Panc1 (cell line): ENCODE data around the gene RAD51C. TPM values are rescaled to one million over a fixed set of nuclear protein-coding genes. Genes with fewer than 3 reads are reported as not detected.

Source experiments
- ATAC-seq: fragments of 200-7000 bp; cut with Tn5 transposase; 2 replicates; pipeline ENCODE4 v1.9.1; 2020; ENCODE audit warnings: mild to moderate bottlenecking, moderate library complexity
- BruUV-seq: library from RNA; stranded (reverse); fragments of 400-500 nt; replicated peaks from 2 replicates; lab custom pipeline; 2021; lab: Mats Ljungman, UMichigan
- CTCF ChIA-PET: fragments of 300-600 bp; sonication (Branson Sonifier 250); formaldehyde crosslinking; loops from one replicate; lab custom pipeline; 2022; ENCODE audit warnings: antibody characterized with exemption; lab: Charles Lee
- POLR2A ChIA-PET: fragments of 300-600 bp; sonication (Branson Sonifier 250); formaldehyde crosslinking; loops from one replicate; lab custom pipeline; 2022; ENCODE audit warnings: antibody characterized with exemption; lab: Charles Lee
- DNase-seq: peaks from one replicate; pipeline ENCODE4 v3.0.0-alpha.2; 2010; ENCODE audit warnings: low read depth, low spot score
- H3K27ac ChIP-seq: 2 replicates; pipeline ENCODE4 v1.5.1; 2011; ENCODE audit warnings: mild to moderate bottlenecking, low read length, inconsistent platforms
- H3K27me3 ChIP-seq: fragments of 200-500 bp; sonication (Bioruptor generic); 2 replicates; pipeline ENCODE4 v1.6.0; 2014; ENCODE audit warnings: low read length, inconsistent platforms; ENCODE audit not compliant: control insufficient read depth, insufficient read depth
- H3K36me3 ChIP-seq: fragments of 200-500 bp; sonication (Bioruptor generic); 2 replicates; pipeline ENCODE4 v1.5.1; 2014; ENCODE audit warnings: inconsistent platforms, mild to moderate bottlenecking, low read length, moderate library complexity; ENCODE audit not compliant: control insufficient read depth, insufficient read depth
- H3K4me1 ChIP-seq: 2 replicates; pipeline ENCODE4 v1.5.1; 2011; ENCODE audit warnings: inconsistent platforms, mild to moderate bottlenecking, low read length, moderate library complexity; ENCODE audit not compliant: control insufficient read depth, insufficient read depth
- H3K4me3 ChIP-seq, 2 experiments: 2 replicates each; pipeline ENCODE4 v1.5.1; 2011 to 2012; ENCODE audit warnings: low read depth in 2 of 2, low read length in 2 of 2, mild to moderate bottlenecking in 2 of 2, inconsistent platforms in 1 of 2, moderate library complexity in 1 of 2
- H3K9me3 ChIP-seq: fragments of 200-500 bp; sonication (Bioruptor generic); 2 replicates; pipeline ENCODE4 v1.5.1; 2014; ENCODE audit warnings: low read depth, mild to moderate bottlenecking, inconsistent platforms, low read length, moderate library complexity; ENCODE audit not compliant: control insufficient read depth, insufficient read depth
- CTCF ChIP-seq: fragments of 450-650 bp; IDR thresholded peaks from 2 replicates; pipeline ENCODE4 v1.5.1; 2017; ENCODE audit warnings: mild to moderate bottlenecking
- POLR2AphosphoS5 ChIP-seq: IDR thresholded peaks from 2 replicates; pipeline ENCODE4 v1.6.1; 2012; ENCODE audit warnings: mild to moderate bottlenecking, low read depth, low read length, moderate library complexity
- SIN3A ChIP-seq: IDR thresholded peaks from 2 replicates; pipeline ENCODE4 v1.6.1; 2012; ENCODE audit warnings: low read depth, mild to moderate bottlenecking, low read length, moderate library complexity, borderline replicate concordance; ENCODE audit not compliant: insufficient read depth
- TCF7L2 ChIP-seq: IDR thresholded peaks from 2 replicates; pipeline ENCODE4 v1.6.1; 2011; ENCODE audit warnings: mild to moderate bottlenecking, low read depth, low read length, inconsistent platforms
- in situ Hi-C: cut with HindIII; loops from 2 replicates; pipeline ENCODE4 v1.10.0; 2016; ENCODE audit warnings: low sequenced_read_pairs, low pct_unique_long_range_greater_than_20kb
- intact Hi-C: fragments of 100-400 bp; cut with micrococcal nuclease; formaldehyde crosslinking; loops from one replicate; pipeline ENCODE4 v1.10.0; 2022; ENCODE audit not compliant: unreplicated experiment
- total RNA-seq: library from RNA; stranded (reverse); gene quantifications from one replicate; pipeline ENCODE4 v1.2.1, GENCODE V29; 2021; ENCODE audit not compliant: unreplicated experiment
- TF ChIP-seq, protein P1 (sequence below), 2 experiments: IDR thresholded peaks; 2 replicates each; pipeline ENCODE4 v1.6.1; 2011 to 2012; ENCODE audit warnings: low read depth in 2 of 2, control low read depth in 1 of 2, low read length in 1 of 2, mild to moderate bottlenecking in 1 of 2, moderate library complexity in 1 of 2; ENCODE audit not compliant: insufficient read depth in 1 of 2

RAD51C gene
- total RNA-seq, 1 experiment from 2014 or later = 19.9 TPM

DNA sequence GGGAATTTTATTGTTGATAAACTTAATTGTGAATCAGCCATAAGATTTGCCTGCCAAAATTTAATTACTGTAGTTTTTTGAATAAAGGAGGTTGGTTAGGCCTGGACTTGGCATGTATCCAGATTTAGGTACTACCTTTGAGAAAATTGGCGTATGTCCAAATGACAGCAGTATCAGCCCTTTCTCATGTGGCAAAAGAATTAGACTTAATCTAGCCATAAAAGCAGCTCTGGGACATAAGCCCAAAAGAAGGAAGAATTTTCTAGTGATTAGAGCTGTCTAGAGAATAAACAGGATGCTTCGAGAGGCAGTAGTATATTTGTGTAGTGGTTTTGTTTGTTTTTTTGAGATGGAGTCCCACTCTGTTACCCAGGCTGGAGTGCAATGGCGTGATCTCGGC, 91.0 kb downstream of the RAD51C start:
- Histone ChIP-seq H3K27ac (no peak overlapping the region), H3K27me3 (no peaks in the 10 kb centered on the region), H3K36me3 (no peaks in the 10 kb centered on the region), H3K9me3 (no peaks in the 10 kb centered on the region), H3K4me3 (no peak overlapping the region), H3K4me1 (no peaks in the 10 kb centered on the region)
- DNase-seq = no peak
- in situ Hi-C loops = no loop called here
- TF ChIP-seq TCF7L2 = no peak
- TF ChIP-seq CTCF = no peak
- no peak for TF ChIP-seq POLR2AphosphoS5
- TF ChIP-seq SIN3A = no peak
- TF ChIP-seq, protein P1, sequence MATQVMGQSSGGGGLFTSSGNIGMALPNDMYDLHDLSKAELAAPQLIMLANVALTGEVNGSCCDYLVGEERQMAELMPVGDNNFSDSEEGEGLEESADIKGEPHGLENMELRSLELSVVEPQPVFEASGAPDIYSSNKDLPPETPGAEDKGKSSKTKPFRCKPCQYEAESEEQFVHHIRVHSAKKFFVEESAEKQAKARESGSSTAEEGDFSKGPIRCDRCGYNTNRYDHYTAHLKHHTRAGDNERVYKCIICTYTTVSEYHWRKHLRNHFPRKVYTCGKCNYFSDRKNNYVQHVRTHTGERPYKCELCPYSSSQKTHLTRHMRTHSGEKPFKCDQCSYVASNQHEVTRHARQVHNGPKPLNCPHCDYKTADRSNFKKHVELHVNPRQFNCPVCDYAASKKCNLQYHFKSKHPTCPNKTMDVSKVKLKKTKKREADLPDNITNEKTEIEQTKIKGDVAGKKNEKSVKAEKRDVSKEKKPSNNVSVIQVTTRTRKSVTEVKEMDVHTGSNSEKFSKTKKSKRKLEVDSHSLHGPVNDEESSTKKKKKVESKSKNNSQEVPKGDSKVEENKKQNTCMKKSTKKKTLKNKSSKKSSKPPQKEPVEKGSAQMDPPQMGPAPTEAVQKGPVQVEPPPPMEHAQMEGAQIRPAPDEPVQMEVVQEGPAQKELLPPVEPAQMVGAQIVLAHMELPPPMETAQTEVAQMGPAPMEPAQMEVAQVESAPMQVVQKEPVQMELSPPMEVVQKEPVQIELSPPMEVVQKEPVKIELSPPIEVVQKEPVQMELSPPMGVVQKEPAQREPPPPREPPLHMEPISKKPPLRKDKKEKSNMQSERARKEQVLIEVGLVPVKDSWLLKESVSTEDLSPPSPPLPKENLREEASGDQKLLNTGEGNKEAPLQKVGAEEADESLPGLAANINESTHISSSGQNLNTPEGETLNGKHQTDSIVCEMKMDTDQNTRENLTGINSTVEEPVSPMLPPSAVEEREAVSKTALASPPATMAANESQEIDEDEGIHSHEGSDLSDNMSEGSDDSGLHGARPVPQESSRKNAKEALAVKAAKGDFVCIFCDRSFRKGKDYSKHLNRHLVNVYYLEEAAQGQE (IDR thresholded peaks at IDR 0.05; ENCODE audit: insufficient read depth in 1 of 2, low read depth in 2 of 2, low read length in 1 of 2) = no peak
- no TSS peak for BruUV-seq
- ATAC-seq = no peak
- ChIA-PET CTCF (no interaction called here), POLR2A (no interaction called here)
- intact Hi-C loops = no loop called here

- H3K36me3 ChIP-seq = no peaks in the 10 kb centered on the region
- H3K4me3 ChIP-seq = no peak overlapping the region
- in situ Hi-C loops = no loop called here
- H3K4me1 ChIP-seq = no peaks in the 10 kb centered on the region
- DNase-seq = no peak
- CTCF ChIA-PET = no interaction called here
- ATAC-seq = no peak
- TF ChIP-seq, protein P1 (IDR thresholded peaks at IDR 0.05; ENCODE audit: insufficient read depth in 1 of 2, low read depth in 2 of 2, low read length in 1 of 2) = no peak
- no peak for TF ChIP-seq POLR2AphosphoS5
- TF ChIP-seq TCF7L2 = no peak
- no peak overlapping the region for H3K27ac ChIP-seq
- intact Hi-C loops = no loop called here
- H3K9me3 ChIP-seq = no peaks in the 10 kb centered on the region
- no TSS peak for BruUV-seq
- POLR2A ChIA-PET = no interaction called here
- no peaks in the 10 kb centered on the region for H3K27me3 ChIP-seq
These were observed 92.7 kb downstream of the RAD51C start for GRCh38 chr17:58785097-58785496.

Other genes starting within 250 kb of the RAD51C start
- gene HSF5, start 204.2 kb upstream of the RAD51C start, total RNA-seq = not detected
- 20.8 TPM for gene MTMR4, start 178.0 kb upstream of the RAD51C start, total RNA-seq
- not detected for gene TEX14, start 557 bp upstream of the RAD51C start, total RNA-seq
- 2.9 TPM for gene PPM1E, start 63.3 kb downstream of the RAD51C start, total RNA-seq